ENCODE measurements around the gene PTP4A1. TPM values are rescaled to one million over a fixed set of nuclear protein-coding genes. Genes with fewer than 3 reads are reported as not detected.
A peak's percentile ranks its signal among the peaks of the same experiment; 100 is the strongest.
"Not testable (repeated sequence)": the region's sequence is repeated elsewhere in the genome, so short reads cannot be mapped to it uniquely, and the experiment has no call there.

The PTP4A1 gene
- total RNA-seq, 1 experiment from 2014 or later, result 28.5 TPM

- DNase-seq (ENCODE audit: low read depth), result no peak
Measured at GRCh38 chr6:63582579-63583231, 10.4 kb downstream of the PTP4A1 start.

- no peak for DNase-seq (ENCODE audit: low read depth)
Measured at GRCh38 chr6:63584125-63584514, 11.8 kb downstream of the PTP4A1 start.

GRCh38 chr6:63584566-63584965 lies 12.3 kb downstream of the PTP4A1 start:
- DNase-seq (ENCODE audit: low read depth), result no peak

- DNase-seq (ENCODE audit: low read depth), result not testable (repeated sequence)
Measured at GRCh38 chr6:63585652-63586051, 13.4 kb downstream of the PTP4A1 start.

- no peak for DNase-seq (ENCODE audit: low read depth)
Measured at GRCh38 chr6:63589952-63590411, 17.7 kb downstream of the PTP4A1 start.

GRCh38 chr6:63592886-63593285 lies 20.6 kb downstream of the PTP4A1 start:
- DNase-seq (ENCODE audit: low read depth), result no peak

- peak; percentile 21 for DNase-seq (ENCODE audit: low read depth)
Measured at GRCh38 chr6:63597141-63598048, 25.1 kb downstream of the PTP4A1 start.

GRCh38 chr6:63598049-63599036 lies 26.1 kb downstream of the PTP4A1 start:
- peak; percentile 56 for DNase-seq (ENCODE audit: low read depth)

- DNase-seq (ENCODE audit: low read depth), result no peak
Measured at GRCh38 chr6:63599243-63599642, 27.0 kb downstream of the PTP4A1 start.

- DNase-seq (ENCODE audit: low read depth), result no peak
Measured at GRCh38 chr6:63600136-63600535, 27.9 kb downstream of the PTP4A1 start.

- DNase-seq (ENCODE audit: low read depth), result no peak
Measured at GRCh38 chr6:63609231-63609630, 37.0 kb downstream of the PTP4A1 start.

GRCh38 chr6:63610944-63611343 lies 38.7 kb downstream of the PTP4A1 start:
- DNase-seq (ENCODE audit: low read depth), result no peak

- DNase-seq (ENCODE audit: low read depth), result no peak
Measured at GRCh38 chr6:63611560-63611959, 39.3 kb downstream of the PTP4A1 start.

- DNase-seq (ENCODE audit: low read depth), result no peak
Measured at GRCh38 chr6:63615590-63615989, 43.3 kb downstream of the PTP4A1 start.

Other genes starting within 250 kb of the PTP4A1 start
- gene PHF3, start 63.3 kb downstream of the PTP4A1 start, total RNA-seq (2014; rRNA removed), result 26.6 and 31.7 TPM in 2 replicates